Measurements from ENCODE around the gene SPOUT1.

SPOUT1 gene

DNA sequence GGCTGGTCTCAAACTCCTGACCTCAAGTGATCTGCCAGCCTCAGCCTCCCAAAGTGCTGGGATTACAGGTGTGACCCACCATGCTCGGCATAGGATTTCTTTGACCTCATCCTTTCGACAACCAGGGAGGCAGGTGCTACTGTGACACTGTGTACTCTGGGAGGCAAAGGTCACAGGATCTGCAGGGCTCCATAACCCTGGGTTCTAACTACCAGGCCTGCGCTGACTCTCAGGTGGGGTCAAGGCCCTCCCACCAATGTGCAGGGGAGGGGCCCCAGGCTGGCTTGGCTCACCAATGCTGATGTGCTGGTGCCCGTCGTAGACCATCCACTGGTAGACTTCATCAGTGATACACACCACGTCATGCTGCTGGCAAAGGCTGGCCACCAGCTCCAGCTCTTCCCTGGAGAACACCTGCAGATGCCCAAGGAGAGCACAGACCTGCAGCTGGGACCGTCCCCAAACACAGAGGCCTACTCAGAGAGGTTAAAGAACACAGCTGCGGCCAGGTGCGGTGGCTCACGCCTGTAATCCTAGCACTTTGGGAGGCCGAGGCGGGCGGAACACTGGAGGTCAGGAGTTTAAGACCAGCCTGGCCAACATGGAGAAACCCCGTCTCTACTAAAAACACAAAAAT lies 7.0 kb upstream of the SPOUT1 start:
- no peak for DNase-seq

DNA sequence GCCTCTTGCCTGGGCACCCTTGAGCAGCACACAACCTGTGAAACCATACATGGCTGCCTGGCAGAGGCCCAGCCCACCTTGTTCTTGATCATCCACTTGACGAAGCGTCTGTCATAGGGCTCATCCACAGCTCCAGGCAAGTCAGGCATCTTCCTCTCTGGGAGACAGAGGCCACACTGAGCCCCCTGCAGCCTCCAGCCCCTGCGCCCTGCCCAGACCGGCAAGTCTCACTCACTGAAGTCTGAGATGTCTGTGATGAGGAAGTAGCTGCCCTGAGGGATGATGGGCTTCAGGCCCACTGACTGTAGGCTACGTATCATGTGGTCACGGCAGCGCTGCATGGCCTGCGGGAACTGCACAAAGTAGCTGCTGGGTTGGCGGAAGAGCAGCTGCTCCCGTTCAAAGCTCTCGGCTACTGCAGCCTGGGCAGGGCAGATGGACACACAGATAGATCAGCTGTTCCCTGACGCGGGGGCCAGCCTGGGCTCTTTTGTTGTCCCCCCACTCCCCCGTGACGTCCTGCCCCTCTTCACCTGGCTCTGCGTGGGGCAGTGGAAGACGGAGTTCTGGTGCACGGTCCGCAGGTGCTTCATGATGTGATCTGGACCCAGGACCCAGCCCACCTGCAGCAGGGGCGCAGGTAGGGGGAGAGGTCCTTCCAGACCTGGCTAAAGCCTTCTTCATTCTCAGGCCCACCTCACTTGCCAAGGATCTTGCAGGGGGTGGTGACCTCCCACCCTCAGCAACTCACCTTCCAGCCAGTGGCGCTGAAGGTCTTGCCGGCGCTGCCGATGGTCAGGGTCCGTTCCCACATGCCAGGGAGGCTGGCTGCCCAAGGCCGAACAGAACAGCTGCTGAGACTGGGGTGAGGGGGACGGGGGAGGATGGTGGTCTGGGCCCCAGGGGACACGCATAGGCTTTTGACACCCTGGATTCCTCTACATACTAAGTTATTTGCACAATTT lies 5.9 kb upstream of the SPOUT1 start:
- DNase-seq = no peak

DNA sequence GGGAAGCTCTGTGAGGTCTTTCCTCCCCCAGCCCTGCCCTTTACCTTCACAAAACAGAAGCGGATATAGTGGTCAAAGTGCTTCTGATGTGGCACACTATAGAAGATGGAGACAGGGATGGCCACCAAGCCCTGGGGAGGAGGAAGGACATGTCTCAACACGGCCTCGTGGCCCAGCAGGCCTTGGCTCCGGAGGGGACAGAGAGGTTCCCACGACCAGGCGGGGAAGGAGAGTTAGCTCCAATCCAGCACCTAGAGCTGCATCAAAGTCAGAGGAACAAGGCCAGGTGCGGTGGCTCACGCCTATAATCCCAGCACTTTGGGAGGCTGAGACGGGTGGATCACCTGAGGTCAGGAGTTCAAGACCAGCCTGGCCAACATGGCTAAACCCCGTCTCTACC lies 4.1 kb upstream of the SPOUT1 start:
- no peak for DNase-seq

DNA sequence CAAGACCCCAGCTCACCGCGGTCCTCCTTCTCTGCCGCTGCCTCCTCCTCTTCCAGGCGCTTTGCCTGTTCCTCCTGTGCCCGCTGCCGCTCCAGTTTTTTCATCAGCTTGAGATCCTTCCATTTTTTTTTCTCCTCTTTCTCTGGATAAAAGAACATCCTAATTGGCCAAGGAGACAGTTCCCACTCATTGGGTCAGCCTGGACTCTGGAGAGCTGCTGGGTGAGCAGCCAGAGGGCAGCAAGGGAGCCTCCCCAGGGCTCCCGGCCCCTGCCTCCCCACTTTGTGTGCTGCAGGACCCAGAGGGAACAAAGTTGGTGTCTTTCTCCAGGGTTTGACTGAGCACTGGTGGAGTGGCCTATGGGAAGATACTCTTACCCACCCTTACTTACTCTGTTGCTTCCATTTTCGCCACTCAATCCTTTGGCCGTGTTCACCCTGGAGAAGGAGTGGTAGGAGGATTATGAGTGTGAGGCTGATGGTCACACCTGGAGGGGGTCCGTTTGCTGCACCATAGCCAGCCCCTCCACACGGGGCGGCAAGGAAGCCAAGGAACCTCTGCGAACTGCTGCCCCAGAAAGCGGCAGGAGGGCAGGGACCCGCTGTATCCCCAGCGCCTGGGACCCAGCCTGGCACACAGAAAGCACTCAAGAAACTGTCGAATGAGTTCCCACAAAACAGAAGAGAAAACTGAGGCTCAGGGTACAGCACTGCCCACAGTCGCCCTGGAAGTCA lies 708 bp downstream of the SPOUT1 start:
- DNase-seq = no peak

DNA sequence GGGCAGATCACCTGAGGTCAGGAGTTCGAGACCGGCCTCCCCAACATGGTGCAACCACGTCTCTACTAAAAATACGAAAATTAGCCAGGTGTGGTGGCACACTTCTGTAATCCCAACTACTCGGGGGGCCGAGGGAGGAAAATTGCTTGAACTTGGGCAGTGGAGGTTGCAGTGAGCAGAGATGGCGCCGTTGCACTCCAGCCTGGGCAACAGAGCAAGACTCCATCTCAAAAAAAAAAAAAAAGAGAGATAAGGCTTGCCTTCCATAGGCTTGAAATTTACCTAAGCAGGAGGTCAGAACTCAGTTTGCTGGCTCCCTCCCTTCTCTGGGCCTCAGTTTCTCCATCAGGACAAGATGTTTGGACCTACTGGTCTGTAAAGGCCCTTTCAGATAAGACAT lies 1.3 kb downstream of the SPOUT1 start:
- DNase-seq = no peak

DNA sequence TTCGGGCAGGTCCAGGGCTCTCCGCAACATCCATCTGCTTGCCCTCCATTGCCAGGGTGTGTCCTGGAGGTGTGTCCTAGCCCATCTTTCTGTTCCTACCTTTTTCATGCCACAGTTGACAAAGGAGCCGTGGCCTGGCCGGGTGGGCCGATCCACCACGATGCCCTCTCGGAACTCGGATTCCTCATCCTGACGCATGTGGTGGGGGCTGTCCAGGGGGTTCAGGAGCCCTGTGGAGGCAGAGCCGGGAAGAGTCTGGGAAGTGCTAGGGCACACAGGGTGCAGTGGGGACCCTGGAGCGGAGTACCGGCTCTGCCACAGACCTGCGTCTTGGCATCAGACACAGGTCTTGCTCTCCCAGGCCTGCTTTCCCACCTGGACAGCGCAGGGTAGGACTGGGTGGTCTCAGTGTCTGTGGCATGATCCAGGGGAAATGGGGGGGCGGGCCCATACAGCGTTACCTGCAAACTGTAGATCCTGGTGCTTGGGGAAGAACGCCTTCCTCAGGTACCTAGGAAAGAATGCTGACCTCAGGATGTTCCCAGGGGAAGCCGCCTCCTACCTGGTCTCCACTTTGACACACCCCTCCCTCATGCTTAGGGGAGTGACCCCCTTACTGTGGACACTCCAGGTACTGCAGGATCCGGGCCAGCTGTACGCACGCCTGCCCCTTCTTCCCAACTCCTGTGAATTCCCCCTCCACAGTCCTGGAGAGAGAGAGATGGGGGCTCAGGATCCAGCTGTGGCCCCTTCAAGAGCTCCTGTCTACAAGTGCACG lies 3.5 kb downstream of the SPOUT1 start:
- no peak for DNase-seq

DNA sequence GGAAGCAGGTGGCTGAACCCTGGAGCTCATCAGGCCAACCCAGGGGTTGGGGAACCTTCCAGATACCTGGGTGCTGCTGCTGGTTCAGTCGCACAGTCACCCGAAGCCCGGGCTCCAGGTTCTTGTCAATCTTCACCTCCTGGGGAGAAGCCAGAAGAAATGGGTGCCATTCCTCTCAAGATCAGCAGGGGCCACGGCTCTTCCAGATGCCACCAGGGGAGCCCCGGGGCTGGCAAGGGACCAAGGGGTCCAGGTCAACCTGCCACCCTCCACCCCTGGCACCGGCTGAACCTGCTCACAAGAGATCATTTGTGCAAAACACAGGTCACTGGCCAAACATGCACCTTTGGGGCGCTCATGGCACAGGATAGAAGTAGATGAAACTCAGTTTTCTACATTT lies 4.7 kb downstream of the SPOUT1 start:
- DNase-seq = no peak

DNA sequence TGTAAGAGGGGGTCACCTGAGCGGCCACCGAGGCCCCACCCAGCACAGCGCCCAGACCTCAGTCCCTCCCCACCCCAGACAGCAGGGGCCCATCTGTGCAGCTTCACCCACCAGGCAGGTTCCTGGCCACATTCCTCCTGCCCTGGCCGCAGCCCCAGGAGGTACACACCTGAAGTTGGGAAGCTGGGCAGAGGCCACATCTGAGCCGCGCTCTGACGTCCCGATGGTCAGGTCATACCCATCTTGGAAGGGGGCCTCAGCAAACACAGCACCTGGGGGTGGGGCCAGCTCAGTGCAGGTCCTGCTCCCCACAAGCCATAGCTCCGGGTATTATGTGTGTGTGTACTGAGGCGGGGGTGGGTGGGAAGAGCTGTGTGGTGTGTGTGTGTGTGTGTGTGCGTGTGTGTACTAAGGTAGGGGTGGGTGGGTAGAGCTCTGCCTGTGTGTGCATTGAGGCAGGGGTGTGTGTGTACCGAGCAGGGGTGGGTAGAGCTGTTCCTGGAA lies 5.6 kb downstream of the SPOUT1 start:
- no peak for DNase-seq

DNA sequence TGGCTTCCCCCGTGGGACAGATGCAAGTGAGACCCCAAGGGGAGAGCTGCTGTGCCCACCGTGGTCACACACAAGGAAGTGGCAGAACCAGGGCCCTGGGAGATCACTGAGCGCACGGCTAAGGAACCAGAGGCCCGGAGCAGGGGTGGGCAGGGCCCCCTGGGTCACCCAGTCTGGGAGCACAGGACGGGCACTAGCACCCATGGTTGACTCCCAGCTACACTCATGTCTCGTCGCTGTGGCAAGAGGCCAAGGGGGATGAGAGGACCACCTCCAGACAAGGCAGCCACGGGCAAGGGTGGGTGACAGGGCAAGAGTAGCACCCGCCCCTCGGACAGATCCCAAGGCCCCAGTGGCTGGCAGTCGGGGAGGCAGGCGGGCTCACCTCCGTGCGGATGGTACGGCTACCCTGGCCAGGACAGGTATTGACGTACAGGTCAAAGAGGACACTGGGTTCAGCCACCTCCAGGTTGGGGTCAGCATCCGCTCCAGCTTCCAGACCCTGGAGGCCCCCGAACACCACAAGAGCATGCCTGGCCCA lies 6.2 kb downstream of the SPOUT1 start:
- DNase-seq = no peak

DNA sequence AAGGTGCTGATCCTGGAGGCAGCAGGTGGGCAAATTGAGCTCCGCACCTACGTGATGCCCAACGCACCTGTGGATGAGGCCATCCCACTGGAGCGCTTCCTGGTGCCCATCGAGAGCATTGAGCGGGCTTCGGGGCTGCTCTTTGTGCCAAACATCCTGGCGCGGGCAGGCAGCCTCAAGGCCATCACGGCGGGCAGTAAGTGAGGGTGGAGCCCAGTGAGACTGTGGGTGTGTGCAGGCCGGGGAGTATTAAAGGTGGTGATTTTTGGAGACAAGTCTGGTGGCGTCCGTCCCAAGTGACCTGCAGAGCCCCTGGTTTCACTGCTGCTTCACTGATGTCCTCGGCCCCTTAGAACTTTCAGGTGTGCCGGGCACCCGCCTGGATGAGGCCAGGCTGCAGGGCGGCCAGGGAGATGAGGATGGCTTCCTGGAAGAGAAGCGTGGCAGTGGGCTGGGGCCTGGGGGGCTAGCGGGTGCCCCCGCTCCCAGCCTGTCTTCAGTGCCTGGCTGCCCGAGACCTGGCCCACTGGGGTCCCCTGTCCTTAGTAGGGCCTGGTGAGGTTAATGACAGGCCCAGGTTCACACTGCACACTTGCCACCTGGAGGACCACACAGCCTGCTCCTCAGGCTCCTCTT lies 7.1 kb downstream of the SPOUT1 start:
- DNase-seq = no peak

DNA sequence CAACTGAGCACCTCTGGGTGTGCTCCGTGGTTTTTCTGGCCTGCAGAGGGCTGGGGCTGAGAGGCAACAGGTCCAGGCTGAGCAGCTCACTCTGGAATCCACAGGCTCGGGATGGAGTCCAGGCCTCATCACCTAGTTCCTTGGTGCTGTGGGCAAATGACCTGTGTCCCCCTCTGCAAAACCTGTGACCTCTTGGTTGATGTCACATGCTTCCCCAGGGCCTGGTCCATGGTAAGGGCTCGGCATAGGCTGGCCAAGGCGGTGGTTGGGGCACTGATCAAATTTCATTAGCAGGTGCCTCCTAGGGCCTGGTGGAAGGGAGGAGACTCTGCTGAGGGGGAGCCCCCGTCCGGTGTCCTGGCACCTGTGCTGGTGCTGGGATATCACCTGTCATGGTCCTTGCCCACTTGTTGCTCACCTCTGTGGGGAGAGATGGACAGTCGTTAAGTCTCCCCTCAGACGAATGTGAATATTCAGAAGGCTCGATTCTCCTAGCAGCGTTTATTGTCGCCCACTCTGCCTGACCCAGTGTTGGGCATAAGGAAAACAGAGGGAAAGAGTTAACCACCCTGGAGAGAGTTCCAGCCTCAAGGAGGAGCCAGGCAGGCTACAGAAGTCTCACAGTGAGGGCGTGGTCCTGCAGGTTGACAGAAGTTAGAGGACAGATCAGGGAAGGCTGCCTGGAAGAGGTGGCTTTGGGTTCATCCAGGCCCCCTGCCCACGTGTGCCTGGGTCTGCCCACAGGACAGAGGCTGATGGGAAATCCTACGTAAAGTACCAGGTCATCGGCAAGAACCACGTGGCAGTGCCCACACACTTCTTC lies 7.8 kb downstream of the SPOUT1 start:
- no peak for DNase-seq

DNA sequence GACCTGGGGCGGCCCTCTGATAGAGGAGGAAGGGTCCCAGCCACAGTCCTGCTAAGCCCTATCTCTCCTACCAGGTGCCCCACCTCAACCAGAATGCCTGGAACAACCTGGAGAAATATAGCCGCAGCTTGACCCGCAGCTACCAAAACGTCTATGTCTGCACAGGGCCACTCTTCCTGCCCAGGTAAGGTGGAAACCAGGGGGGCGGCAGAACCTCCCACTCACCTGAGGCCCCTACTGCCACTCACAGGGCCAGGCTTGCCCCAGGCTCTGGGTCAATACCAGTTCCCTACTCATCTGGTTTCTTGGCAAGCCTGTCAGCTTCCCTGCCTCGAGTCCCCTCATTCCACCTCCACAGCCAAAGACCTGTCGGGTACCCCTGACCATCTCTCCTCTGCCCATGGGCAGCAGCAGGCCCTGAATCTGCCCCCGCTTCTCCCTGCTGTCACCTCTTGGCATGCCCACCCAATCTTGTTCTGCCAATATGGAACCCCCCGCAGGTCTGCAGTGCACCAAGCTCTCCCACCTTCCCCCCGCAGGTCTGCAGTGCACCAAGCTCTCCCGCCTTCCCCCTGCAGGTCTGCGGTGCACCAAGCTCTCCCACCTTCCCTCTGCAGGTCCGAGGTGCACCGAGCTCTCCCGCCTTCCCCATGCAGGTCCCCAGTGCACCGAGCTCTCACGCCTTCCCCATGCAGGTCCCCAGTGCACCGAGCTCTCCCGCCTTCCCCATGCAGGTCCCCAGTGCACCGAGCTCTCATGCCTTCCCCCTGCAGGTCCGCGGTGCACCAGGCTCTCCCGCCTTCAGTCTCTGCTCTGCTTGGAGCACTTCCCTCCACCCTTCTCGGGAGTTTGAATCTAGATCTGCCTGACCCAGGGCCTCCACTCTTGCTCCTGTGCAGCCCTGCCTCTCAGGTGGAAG lies 8.7 kb downstream of the SPOUT1 start:
- no peak for DNase-seq

DNA sequence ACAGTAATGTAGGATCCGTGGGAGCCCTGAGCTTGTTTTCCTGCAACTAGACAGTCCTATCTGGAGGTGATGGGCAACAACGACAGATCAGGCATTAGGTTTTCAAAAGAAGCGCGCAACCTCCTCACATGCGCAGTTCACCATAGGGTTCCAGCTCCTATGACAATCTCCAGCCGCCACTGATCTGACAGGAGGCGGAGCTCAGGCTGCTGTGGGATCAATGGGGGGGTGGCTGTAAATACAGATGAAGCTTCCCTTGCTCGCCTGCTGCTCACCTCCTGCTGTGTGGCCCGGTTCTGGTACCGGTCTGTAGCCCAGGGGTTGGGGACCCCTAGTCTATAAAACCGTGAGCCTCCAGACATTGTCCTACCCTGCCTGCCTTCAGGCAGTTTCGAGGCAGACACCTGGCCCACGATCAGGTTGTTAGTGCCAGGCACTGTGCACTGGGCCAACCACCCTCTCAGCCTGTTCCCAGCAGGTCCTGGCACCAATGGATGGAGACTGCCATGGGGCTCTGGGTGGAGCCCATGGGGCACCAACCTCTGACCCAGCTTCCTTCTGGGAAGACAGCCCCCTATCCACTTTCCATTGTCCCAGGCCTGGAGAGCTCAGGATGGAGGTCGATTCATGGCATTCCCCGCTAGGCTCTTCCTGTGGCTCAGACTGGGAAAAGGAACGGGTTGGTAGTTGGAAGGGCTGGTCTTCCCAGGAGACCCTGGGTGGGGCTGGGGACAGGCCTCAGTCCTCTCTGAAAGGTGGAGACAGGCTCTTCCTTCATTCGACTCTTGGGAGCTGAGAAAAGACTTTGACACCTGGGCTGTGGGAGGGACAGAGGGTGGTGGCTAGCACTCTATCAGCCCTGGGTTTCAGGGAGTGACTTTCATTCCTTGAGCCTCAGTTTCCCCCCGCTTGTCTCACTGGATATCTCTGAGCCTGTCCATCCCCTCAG lies 9.6 kb downstream of the SPOUT1 start:
- no peak for DNase-seq

DNA sequence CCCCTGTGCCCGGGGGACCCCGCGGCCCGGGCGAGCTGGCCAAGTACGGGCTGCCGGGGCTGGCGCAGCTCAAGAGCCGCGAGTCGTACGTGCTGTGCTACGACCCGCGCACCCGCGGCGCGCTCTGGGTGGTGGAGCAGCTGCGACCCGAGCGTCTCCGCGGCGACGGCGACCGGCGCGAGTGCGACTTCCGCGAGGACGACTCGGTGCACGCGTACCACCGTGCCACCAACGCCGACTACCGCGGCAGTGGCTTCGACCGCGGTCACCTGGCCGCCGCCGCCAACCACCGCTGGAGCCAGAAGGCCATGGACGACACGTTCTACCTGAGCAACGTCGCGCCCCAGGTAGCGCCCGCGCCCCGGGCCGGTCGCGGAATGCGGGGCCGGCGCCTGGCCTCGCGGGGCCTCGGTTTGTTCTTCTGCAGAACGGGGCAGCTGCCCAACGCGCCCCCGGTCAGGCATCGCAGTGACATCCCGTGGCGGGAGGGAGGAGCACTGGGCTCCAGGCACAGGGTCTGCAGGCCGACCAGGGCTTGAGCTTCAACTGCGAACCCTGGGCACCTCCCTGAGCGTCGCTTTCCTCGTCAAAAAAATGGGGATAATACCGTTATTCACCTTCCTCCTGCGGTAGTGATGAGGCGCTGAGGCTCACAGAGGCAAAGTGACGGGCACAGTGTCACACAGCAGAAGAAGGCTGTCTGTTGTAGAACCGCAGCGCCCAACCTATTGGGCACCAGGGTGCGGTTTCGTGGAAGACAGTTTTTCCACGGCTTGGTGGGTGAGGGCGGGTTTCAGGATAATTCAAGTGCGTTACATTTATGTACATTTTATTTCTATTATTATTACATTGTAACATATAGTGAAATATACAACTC lies 10.5 kb downstream of the SPOUT1 start:
- no peak for DNase-seq

DNA sequence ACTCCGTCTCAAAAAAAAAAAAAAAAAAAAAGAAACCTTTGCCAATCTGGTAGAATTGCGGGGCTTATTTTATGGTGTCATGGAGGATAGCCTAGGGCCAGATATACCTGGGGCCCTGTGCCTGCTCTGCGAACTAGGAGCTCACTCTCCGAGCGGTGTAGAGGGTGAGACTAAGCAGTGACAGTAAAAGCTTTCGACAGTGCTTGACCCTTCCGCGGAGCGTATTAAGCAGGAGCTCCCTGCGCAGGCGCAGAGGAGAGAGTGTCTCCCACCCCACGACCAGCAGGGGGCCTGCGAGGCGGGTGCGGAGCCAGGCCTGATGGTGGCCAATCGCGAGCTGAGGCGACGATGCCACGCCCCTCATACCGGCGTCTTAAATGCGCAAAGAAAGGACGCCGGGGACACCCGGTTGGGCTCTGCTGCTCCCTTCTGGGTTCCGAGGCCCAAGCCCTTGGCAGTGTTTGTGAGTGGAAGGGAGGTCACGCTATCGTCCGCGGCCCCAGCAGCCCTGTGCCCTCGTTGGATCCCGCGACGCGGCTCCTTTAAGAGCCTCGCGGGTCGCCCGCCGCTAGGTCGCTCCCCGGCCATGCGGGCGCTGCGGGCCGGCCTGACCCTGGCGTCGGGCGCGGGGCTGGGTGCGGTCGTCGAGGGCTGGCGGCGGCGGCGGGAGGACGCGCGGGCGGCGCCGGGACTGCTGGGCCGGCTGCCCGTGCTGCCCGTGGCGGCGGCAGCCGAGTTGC lies 11.3 kb downstream of the SPOUT1 start, which contains the start of gene ENDOG:
Gene ENDOG, plus strand, starts transcription at position 402 of the 740 bp plus-strand sequence. Its CDS starts 185 bp downstream, at position 587.
- DNase-seq = peak; percentile 88

DNA sequence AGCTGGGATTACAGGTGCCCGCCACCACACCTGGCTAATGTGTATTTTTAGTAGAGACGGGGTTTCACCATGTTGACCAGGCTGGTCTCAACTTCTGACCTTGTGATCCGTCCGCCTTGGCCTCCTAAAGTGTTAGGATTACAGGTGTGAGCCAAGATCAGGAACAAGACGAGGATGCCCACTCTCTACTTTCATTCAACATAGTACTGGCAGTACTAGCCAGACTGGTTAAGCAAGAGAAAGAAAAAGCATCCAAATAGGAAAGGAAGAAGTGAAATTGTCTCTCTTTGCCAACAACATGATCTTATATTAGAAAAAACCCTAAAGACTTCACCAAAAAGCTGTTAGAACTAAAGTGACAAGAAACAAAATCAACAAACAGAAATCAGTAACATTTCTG lies 18.7 kb downstream of the SPOUT1 start:
- DNase-seq = no peak

DNA sequence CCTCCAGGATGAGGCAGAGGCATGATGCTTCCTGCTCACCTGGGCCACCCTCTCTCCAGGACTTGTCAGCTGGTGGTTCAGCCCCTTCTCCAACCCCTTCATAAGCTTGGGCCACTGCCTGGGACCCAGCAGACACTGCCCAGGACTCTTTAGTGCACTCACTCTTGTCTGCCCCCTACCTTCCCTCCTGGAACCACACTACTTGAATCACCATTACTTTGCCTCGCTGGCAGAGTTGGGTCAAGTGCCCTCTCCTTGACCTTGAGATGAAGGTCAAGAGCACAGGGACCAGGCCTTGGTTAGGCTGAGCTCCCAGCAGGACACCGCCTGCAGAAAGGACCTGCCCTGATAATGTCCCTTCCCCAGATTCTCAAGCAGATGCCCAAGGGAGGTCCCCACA lies 19.8 kb downstream of the SPOUT1 start:
- DNase-seq = no peak
